Astrocyte (in vitro differentiated cells and primary cell): ENCODE measurements around the gene CIPC. TPM values are rescaled to one million over a fixed set of nuclear protein-coding genes. Genes with fewer than 3 reads are reported as not detected.
A peak's percentile ranks its signal among the peaks of the same experiment; 100 is the strongest.

Source experiments
- DNase-seq: peaks from one replicate; pipeline ENCODE4 v3.0.0-alpha.2; 2010; ENCODE audit warnings: low read depth
- FAIRE-seq: peaks from 2 replicates; lab custom pipeline; 2011; peaks lifted over from hg19 to GRCh38; lab: Jason Lieb, UNC
- H2AFZ ChIP-seq: 2 replicates; pipeline ENCODE4 v1.6.0; 2012; ENCODE audit warnings: low read depth, low read length, inconsistent platforms
- H3K27ac ChIP-seq: 2 replicates; pipeline ENCODE4 v1.5.1; 2011; ENCODE audit warnings: low read depth, low read length, inconsistent platforms
- H3K27me3 ChIP-seq: 2 replicates; pipeline ENCODE4 v1.6.0; 2011; ENCODE audit warnings: low read length, inconsistent platforms; ENCODE audit not compliant: insufficient read depth
- H3K36me3 ChIP-seq: 2 replicates; pipeline ENCODE4 v1.5.1; 2011; ENCODE audit warnings: low read length, inconsistent platforms; ENCODE audit not compliant: insufficient read depth
- H3K4me1 ChIP-seq: 2 replicates; pipeline ENCODE4 v1.5.1; 2011; ENCODE audit warnings: low read length, inconsistent platforms; ENCODE audit not compliant: insufficient read depth
- H3K4me2 ChIP-seq: 2 replicates; pipeline ENCODE4 v1.6.0; 2012; ENCODE audit warnings: low read length, inconsistent platforms
- H3K4me3 ChIP-seq: 2 replicates; pipeline ENCODE4 v1.5.1; 2011; ENCODE audit warnings: low read depth, mild to moderate bottlenecking, low read length, inconsistent platforms; ENCODE audit not compliant: insufficient read depth
- H3K79me2 ChIP-seq: 2 replicates; pipeline ENCODE4 v1.6.0; 2012; ENCODE audit warnings: mild to moderate bottlenecking, low read length, inconsistent platforms; ENCODE audit not compliant: insufficient read depth
- H3K9ac ChIP-seq: 2 replicates; pipeline ENCODE4 v1.6.0; 2012; ENCODE audit warnings: mild to moderate bottlenecking, low read length, inconsistent platforms
- H3K9me3 ChIP-seq: 2 replicates; pipeline ENCODE4 v1.5.1; 2012; ENCODE audit warnings: low read depth, mild to moderate bottlenecking, low read length, inconsistent platforms; ENCODE audit not compliant: insufficient read depth
- H4K20me1 ChIP-seq: 2 replicates; pipeline ENCODE4 v1.6.0; 2012; ENCODE audit warnings: low read length, inconsistent platforms; ENCODE audit not compliant: insufficient read depth
- H3K27ac Mint-ChIP-seq: one replicate; pipeline ENCODE4 v1.8.0; 2021; ENCODE audit warnings: mild to moderate bottlenecking, mixed read lengths; ENCODE audit not compliant: unreplicated experiment
- H3K27me3 Mint-ChIP-seq: one replicate; pipeline ENCODE4 v1.8.0; 2021; ENCODE audit warnings: low read depth, mixed read lengths; ENCODE audit not compliant: unreplicated experiment
- H3K36me3 Mint-ChIP-seq: one replicate; pipeline ENCODE4 v1.8.0; 2021; ENCODE audit warnings: low read depth, mixed read lengths; ENCODE audit not compliant: unreplicated experiment
- H3K4me1 Mint-ChIP-seq: one replicate; pipeline ENCODE4 v1.8.0; 2021; ENCODE audit warnings: low read depth, mixed read lengths; ENCODE audit not compliant: unreplicated experiment
- H3K4me3 Mint-ChIP-seq: one replicate; pipeline ENCODE4 v1.8.0; 2021; ENCODE audit warnings: mild to moderate bottlenecking, moderate library complexity, mixed read lengths; ENCODE audit not compliant: unreplicated experiment
- H3K9me3 Mint-ChIP-seq: one replicate; pipeline ENCODE4 v1.8.0; 2021; ENCODE audit warnings: mild to moderate bottlenecking, mixed read lengths; ENCODE audit not compliant: unreplicated experiment
- CTCF ChIP-seq: IDR thresholded peaks from 2 replicates; pipeline ENCODE4 v1.5.1; 2011; ENCODE audit warnings: low read depth, mild to moderate bottlenecking, inconsistent platforms, low read length, moderate library complexity; ENCODE audit not compliant: insufficient read depth
- EZH2 ChIP-seq: IDR thresholded peaks from 2 replicates; pipeline ENCODE4 v1.6.1; 2012; ENCODE audit warnings: mild to moderate bottlenecking, low read length, inconsistent platforms; ENCODE audit not compliant: insufficient read depth
- total RNA-seq: library from RNA; stranded (reverse); gene quantifications from 2 replicates; pipeline ENCODE4 v1.2.1, GENCODE V29; 2021

Gene CIPC
- total RNA-seq, 1 donor from 2014 or later, result 20.2 TPM

GRCh38 chr14:77097006-77097699 is 905 bp upstream of the CIPC start:
- H2AFZ ChIP-seq, result peak overlapping the region; percentile 80
- H3K4me2 ChIP-seq, result peak overlapping the region; percentile 85
- peaks cover 29% of the 10 kb centered on the region for H3K79me2 ChIP-seq
- peaks cover 22% of the 10 kb centered on the region for H3K4me1 ChIP-seq
- no peaks in the 10 kb centered on the region for H4K20me1 ChIP-seq
- peak overlapping the region; percentile 77 for H3K27ac Mint-ChIP-seq
- H3K27me3 ChIP-seq, result no peaks in the 10 kb centered on the region
- no peaks in the 10 kb centered on the region for H3K36me3 ChIP-seq
- peak overlapping the region; percentile 98 for H3K9ac ChIP-seq
- H3K4me3 Mint-ChIP-seq, result peak overlapping the region; percentile 86
- peak overlapping the region; percentile 88 for H3K27ac ChIP-seq
- no peaks in the 10 kb centered on the region for H3K9me3 Mint-ChIP-seq
- H3K27me3 Mint-ChIP-seq, result no peaks in the 10 kb centered on the region
- FAIRE-seq (no peak), DNase-seq (peak; percentile 8)
- TF ChIP-seq CTCF (no peak), EZH2 (no peak)
- peaks cover 16% of the 10 kb centered on the region for H3K4me1 Mint-ChIP-seq
- H3K4me3 ChIP-seq, result peak overlapping the region; percentile 78
- H3K36me3 Mint-ChIP-seq, result no peaks in the 10 kb centered on the region
- H3K9me3 ChIP-seq, result no peaks in the 10 kb centered on the region

- H3K27ac Mint-ChIP-seq, result peak overlapping the region; percentile 83
- TF ChIP-seq CTCF (no peak), EZH2 (no peak)
- Histone ChIP-seq H3K27me3 (no peaks in the 10 kb centered on the region), H3K4me2 (peak overlapping the region; percentile 97), H3K27ac (peak overlapping the region; percentile 80), H3K79me2 (peaks cover 38% of the 10 kb centered on the region), H3K36me3 (no peaks in the 10 kb centered on the region), H3K4me1 (peaks cover 22% of the 10 kb centered on the region), H2AFZ (peak overlapping the region; percentile 99), H3K9me3 (no peaks in the 10 kb centered on the region), H4K20me1 (no peaks in the 10 kb centered on the region), H3K4me3 (peak overlapping the region; percentile 94), H3K9ac (peak overlapping the region; percentile 98)
- no peak for DNase-seq
- no peaks in the 10 kb centered on the region for H3K36me3 Mint-ChIP-seq
- H3K27me3 Mint-ChIP-seq, result no peaks in the 10 kb centered on the region
- no peak for FAIRE-seq
- peak overlapping the region; percentile 86 for H3K4me3 Mint-ChIP-seq
- H3K9me3 Mint-ChIP-seq, result no peaks in the 10 kb centered on the region
- H3K4me1 Mint-ChIP-seq, result peaks cover 16% of the 10 kb centered on the region
Observed at GRCh38 chr14:77098529-77099353, 683 bp downstream of the CIPC start.
